ENCODE data around the gene COPS4. TPM values are rescaled to one million over a fixed set of nuclear protein-coding genes. Genes with fewer than 3 reads are reported as not detected.
A peak's percentile ranks its signal among the peaks of the same experiment; 100 is the strongest.

Gene COPS4
- total RNA-seq, 4 donors from 2014 or later: 35.3 to 69.9 (median 50.4) TPM

DNA sequence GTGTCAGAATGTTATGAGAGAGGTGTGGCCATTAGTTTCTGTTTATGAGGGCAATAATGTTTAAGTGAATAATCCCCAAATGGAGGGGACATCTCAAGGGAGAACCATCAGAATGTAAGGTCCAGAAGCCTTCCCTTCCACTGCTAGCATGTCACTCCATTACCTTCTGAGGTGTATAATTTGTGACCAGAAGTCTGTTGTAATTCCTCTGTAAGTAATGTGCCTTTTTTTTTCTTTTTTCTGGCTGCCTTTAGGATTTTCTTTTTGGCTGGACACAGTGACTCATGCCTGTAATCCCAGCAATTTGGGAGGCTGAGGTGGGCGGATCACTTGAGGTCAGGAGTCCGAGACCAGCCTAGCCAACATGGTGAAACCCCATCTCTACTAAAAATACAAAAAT lies 10.8 kb upstream of the COPS4 start:
- H3K36me3 ChIP-seq: no peaks in the 10 kb centered on the region
- 87 to 89% methylated on average over 2 of the region's 2 CpGs for WGBS, 2 donors
- H3K27ac ChIP-seq: no peak overlapping the region
- no peak overlapping the region for H3K4me3 ChIP-seq (replicated peaks in 1 of 3)
- H3K27me3 ChIP-seq: no peaks in the 10 kb centered on the region
- TF ChIP-seq POLR2A (IDR thresholded peaks at IDR 0.05): no peak
- TF ChIP-seq, protein P1, sequence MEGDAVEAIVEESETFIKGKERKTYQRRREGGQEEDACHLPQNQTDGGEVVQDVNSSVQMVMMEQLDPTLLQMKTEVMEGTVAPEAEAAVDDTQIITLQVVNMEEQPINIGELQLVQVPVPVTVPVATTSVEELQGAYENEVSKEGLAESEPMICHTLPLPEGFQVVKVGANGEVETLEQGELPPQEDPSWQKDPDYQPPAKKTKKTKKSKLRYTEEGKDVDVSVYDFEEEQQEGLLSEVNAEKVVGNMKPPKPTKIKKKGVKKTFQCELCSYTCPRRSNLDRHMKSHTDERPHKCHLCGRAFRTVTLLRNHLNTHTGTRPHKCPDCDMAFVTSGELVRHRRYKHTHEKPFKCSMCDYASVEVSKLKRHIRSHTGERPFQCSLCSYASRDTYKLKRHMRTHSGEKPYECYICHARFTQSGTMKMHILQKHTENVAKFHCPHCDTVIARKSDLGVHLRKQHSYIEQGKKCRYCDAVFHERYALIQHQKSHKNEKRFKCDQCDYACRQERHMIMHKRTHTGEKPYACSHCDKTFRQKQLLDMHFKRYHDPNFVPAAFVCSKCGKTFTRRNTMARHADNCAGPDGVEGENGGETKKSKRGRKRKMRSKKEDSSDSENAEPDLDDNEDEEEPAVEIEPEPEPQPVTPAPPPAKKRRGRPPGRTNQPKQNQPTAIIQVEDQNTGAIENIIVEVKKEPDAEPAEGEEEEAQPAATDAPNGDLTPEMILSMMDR (IDR thresholded peaks at IDR 0.05): no peak
- H3K4me1 ChIP-seq: no peaks in the 10 kb centered on the region
- H3K9me3 ChIP-seq: no peaks in the 10 kb centered on the region
- no peak for DNase-seq
- intact Hi-C loops (cut with DNase I): no loop called here

- no peak overlapping the region for H3K4me3 ChIP-seq (replicated peaks in 1 of 3)
- no peaks in the 10 kb centered on the region for H3K36me3 ChIP-seq
- intact Hi-C loops (cut with DNase I): no loop called here
- no peaks in the 10 kb centered on the region for H3K9me3 ChIP-seq
- H3K4me1 ChIP-seq: no peaks in the 10 kb centered on the region
- H3K27me3 ChIP-seq: no peaks in the 10 kb centered on the region
- no peak overlapping the region for H3K27ac ChIP-seq
- TF ChIP-seq, protein P1 (IDR thresholded peaks at IDR 0.05): no peak
- no peak for TF ChIP-seq POLR2A (IDR thresholded peaks at IDR 0.05)
- no peak for DNase-seq
These were observed 9.4 kb upstream of the COPS4 start for GRCh38 chr4:83025563-83025962.

GRCh38 chr4:83028976-83029375 lies 6.0 kb upstream of the COPS4 start:
- Histone ChIP-seq H3K4me3 (replicated peaks in 1 of 3) (no peak overlapping the region), H3K36me3 (no peaks in the 10 kb centered on the region), H3K4me1 (no peaks in the 10 kb centered on the region), H3K27me3 (no peaks in the 10 kb centered on the region), H3K9me3 (no peaks in the 10 kb centered on the region), H3K27ac (no peak overlapping the region)
- intact Hi-C loops (cut with DNase I): no loop called here
- TF ChIP-seq, protein P1 (IDR thresholded peaks at IDR 0.05): no peak
- TF ChIP-seq POLR2A (IDR thresholded peaks at IDR 0.05): no peak
- no peak for DNase-seq
- 60 to 62% methylated on average over 3 of the region's 3 CpGs for WGBS, 2 donors

- 84 to 89% methylated on average over 1 of the region's 1 CpG for WGBS, 2 donors
- no peak for DNase-seq
- H3K27ac ChIP-seq: no peak overlapping the region
- H3K27me3 ChIP-seq: no peaks in the 10 kb centered on the region
- no peak for TF ChIP-seq POLR2A (IDR thresholded peaks at IDR 0.05)
- TF ChIP-seq, protein P1 (IDR thresholded peaks at IDR 0.05): no peak
- H3K4me1 ChIP-seq: no peaks in the 10 kb centered on the region
- no peak overlapping the region for H3K4me3 ChIP-seq (replicated peaks in 1 of 3)
- H3K36me3 ChIP-seq: no peaks in the 10 kb centered on the region
- no peaks in the 10 kb centered on the region for H3K9me3 ChIP-seq
- intact Hi-C loops (cut with DNase I): loop anchor here (5.0 kb wide), 1 partner anchor 137 kb away; the partner anchor contains the start of gene SEC31A
These were observed 5.3 kb upstream of the COPS4 start for GRCh38 chr4:83029688-83030087.

DNA sequence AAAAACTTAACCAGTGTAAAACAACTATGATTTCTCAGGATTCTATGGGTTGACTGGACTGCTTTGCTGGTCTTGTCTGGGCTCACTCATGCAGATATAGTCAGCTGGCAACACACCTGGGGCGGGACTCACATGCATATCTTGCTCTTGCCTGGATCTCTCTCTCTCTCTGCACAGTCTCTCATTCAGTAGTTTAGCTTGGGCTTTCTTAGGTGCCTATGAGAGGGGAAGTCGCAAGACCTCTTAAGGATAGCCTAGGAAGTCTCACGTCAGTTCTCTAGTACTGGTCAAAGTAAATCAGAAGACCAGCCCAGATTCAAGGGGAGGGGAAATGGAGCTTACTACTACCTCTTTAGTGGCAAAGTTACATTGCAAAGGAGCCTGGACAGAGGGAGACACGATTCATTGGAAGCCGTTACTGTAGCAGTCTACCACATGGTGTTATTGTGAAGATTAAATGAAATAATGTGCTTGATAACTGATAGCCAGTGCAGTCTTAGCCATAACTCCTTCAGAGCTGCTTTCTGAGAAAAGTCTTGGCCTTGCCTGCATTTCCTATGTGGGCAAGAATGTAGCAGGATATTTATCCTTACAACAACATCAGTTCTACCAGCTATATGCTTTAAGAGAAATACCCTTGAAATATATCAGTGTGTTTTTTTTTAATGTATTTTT lies 2.1 kb downstream of the COPS4 start:
- DNase-seq: peak; percentile 60 to 67
- no peaks in the 10 kb centered on the region for H3K9me3 ChIP-seq
- no peaks in the 10 kb centered on the region for H3K36me3 ChIP-seq
- 36 to 60% methylated on average over 5 of the region's 5 CpGs for WGBS, 2 donors
- H3K27me3 ChIP-seq: no peaks in the 10 kb centered on the region
- intact Hi-C loops (cut with DNase I): no loop called here
- TF ChIP-seq, protein P1 (IDR thresholded peaks at IDR 0.05): no peak
- no peak for TF ChIP-seq POLR2A (IDR thresholded peaks at IDR 0.05)
- peak overlapping the region in 1 of 3 donors; percentile 3 for H3K27ac ChIP-seq
- H3K4me3 ChIP-seq (replicated peaks in 1 of 3): no peak overlapping the region
- H3K4me1 ChIP-seq: peaks cover 14 to 22% of the 10 kb centered on the region in 2 donors

Measured in thyroid gland (tissue), 4 donors.